Stimulated activated CD4-positive, alpha-beta T cell treated with anti-CD3 and anti-CD28 coated beads, Interleukin-1b, Interleukin-23, amount 100 ng/mL, for 4 hours (primary cell): ENCODE data around the gene SLC2A6.

Source experiments
- DNase-seq, 2 donors: peaks; one replicate each; pipeline ENCODE4 v3.0.0-alpha.2; 2020; ENCODE audit warnings: low read depth in 2 of 2

The SLC2A6 gene

GRCh38 chr9:133478851-133479711 is at the start of gene SLC2A6:
SLC2A6 (minus strand) TSS chr9:133479099; CDS start chr9:133479059, 40 bp downstream.
- peak; percentile 61 to 77 for DNase-seq

- no peak for DNase-seq
Observed at GRCh38 chr9:133528001-133528875, 49.3 kb upstream of the SLC2A6 start.

- DNase-seq, result no peak
Observed at GRCh38 chr9:133527444-133527920, 48.6 kb upstream of the SLC2A6 start.

GRCh38 chr9:133526721-133527321 is 47.9 kb upstream of the SLC2A6 start:
- no peak for DNase-seq

- no peak for DNase-seq
Observed at GRCh38 chr9:133525677-133526076, 46.8 kb upstream of the SLC2A6 start.

- DNase-seq, result no peak
Observed at GRCh38 chr9:133524679-133525228, 45.9 kb upstream of the SLC2A6 start, which contains the start of gene MYMK. MYMK (minus strand) TSS chr9:133524959; CDS start chr9:133524844, 115 bp downstream.

- no peak for DNase-seq
Observed at GRCh38 chr9:133524146-133524545, 45.2 kb upstream of the SLC2A6 start.

- no peak for DNase-seq
Observed at GRCh38 chr9:133523106-133523505, 44.2 kb upstream of the SLC2A6 start.

GRCh38 chr9:133522073-133522910 is 43.4 kb upstream of the SLC2A6 start:
- DNase-seq, result no peak

GRCh38 chr9:133521122-133522072 is 42.5 kb upstream of the SLC2A6 start:
- DNase-seq, result no peak

- DNase-seq, result no peak
Observed at GRCh38 chr9:133520121-133520835, 41.4 kb upstream of the SLC2A6 start.

GRCh38 chr9:133519693-133520092 is 40.8 kb upstream of the SLC2A6 start:
- DNase-seq, result no peak

GRCh38 chr9:133518706-133519449 is 40.0 kb upstream of the SLC2A6 start:
- DNase-seq, result no peak

GRCh38 chr9:133518200-133518599 is 39.3 kb upstream of the SLC2A6 start:
- DNase-seq, result no peak

GRCh38 chr9:133517711-133518110 is 38.8 kb upstream of the SLC2A6 start:
- no peak for DNase-seq

- DNase-seq, result no peak
Observed at GRCh38 chr9:133516961-133517350, 38.1 kb upstream of the SLC2A6 start.

- DNase-seq, result no peak
Observed at GRCh38 chr9:133516256-133516960, 37.5 kb upstream of the SLC2A6 start.
